Adrenal gland (tissue), 12 donors: ENCODE results near the gene NAA38. TPM values are rescaled to one million over a fixed set of nuclear protein-coding genes. Genes with fewer than 3 reads are reported as not detected.

Experiments used
- DNase-seq, 7 donors: peaks; one replicate each; pipeline ENCODE4 v3.0.0-alpha.2; 2019 to 2020
- H3K27ac ChIP-seq, 5 donors: fragments of 200-600 bp; sonication (generic) in 4 of 5; 1 replicate in 3 of 5; 2 replicates in 2 of 5; pipeline versions ENCODE4 v1.5.1 to v1.8.0; 2016 to 2020; ENCODE audit warnings: mild to moderate bottlenecking in 1 of 5
- H3K27me3 ChIP-seq: fragments of 200-600 bp; 2 replicates; pipeline ENCODE4 v1.8.0; 2021
- H3K36me3 ChIP-seq, 2 donors: fragments of 200-600 bp; replicated peaks in 1 of 2; 1 replicate in 1 of 2; 2 replicates in 1 of 2; pipeline versions ENCODE4 v1.5.1 to v1.8.0; 2018 to 2022
- H3K4me1 ChIP-seq, 2 donors: fragments of 200-600 bp; replicated peaks in 1 of 2; 1 replicate in 1 of 2; 2 replicates in 1 of 2; pipeline versions ENCODE4 v1.5.1 to v1.8.0; 2018 to 2021
- H3K4me3 ChIP-seq, 4 donors: fragments of 200-600 bp; sonication (generic) in 3 of 4; one replicate each; pipeline ENCODE4 v1.5.1; 2016 to 2018
- H3K9me3 ChIP-seq, 3 donors: fragments of 200-600 bp; sonication (generic) in 1 of 3; replicated peaks in 1 of 3; 1 replicate in 2 of 3; 2 replicates in 1 of 3; pipeline versions ENCODE4 v1.5.1 to v1.8.0; 2016 to 2021
- POLR2A ChIP-seq, 2 donors: fragments of 450-650 bp; IDR thresholded peaks; one replicate each; pipeline ENCODE4 v1.6.1; 2017; ENCODE audit warnings: antibody characterized with exemption in 2 of 2, mild to moderate bottlenecking in 2 of 2, moderate library complexity in 1 of 2
- WGBS, 4 donors: extraction: QIAGEN DNeasy Blood & Tissue Kit in 2 of 4; methylation state at CpG; one replicate each; pipeline versions ENCODE4 v1.1.5 to v1.1.7; 2013 to 2017; 5-methylcytosine and 5-hydroxymethylcytosine counted together
- intact Hi-C, 2 donors: fragments of 100-400 bp; cut with DNase I; formaldehyde crosslinking; loops; one replicate each; pipeline versions ENCODE4 v1.14.1 to v1.15.0; 2022 to 2023
- polyA plus RNA-seq, 3 donors: library from polyadenylated mRNA; stranded (reverse); fragments of 200-250 nt in 2 of 3; fragments of 350-450 nt in 1 of 3; fragmentation: Illumina TruSeq in 1 of 3; extraction: RNeasy Lipid Tissue Mini Kit (QIAGEN cat#74804) in 1 of 3; gene quantifications; one replicate each; pipeline ENCODE4 v1.2.3, GENCODE V29; 2013 to 2014
- total RNA-seq, 9 donors: library from RNA; depleted of rRNA in 4 of 9; stranded (reverse); fragments of >200 nt in 4 of 9; fragments of 120-200 nt in 1 of 9; fragmentation: NEBNext Ultra II Directional in 1 of 9; extraction: Animal tissue kit (Norgen Biotek cat#: 25700) in 1 of 9; gene quantifications; one replicate each; pipeline versions ENCODE4 v1.1.0 to v1.2.4, GENCODE V29; 2013 to 2023
- TF ChIP-seq, protein P1 (sequence below), 6 experiments: fragments of 450-650 bp in 4 of 6; fragments of 200-600 bp in 2 of 6; sonication (generic) in 1 of 6; IDR thresholded peaks; 1 replicate in 5 of 6; 2 replicates in 1 of 6; pipeline versions ENCODE4 v1.5.1 to v1.8.0; 2016 to 2021; ENCODE audit warnings: antibody characterized with exemption in 6 of 6, mild to moderate bottlenecking in 2 of 6, moderate library complexity in 1 of 6
- donor health status: healthy with polysubstance abuse.
- donor health status: Bipolar disorder and iron deficiency.
- donor health status: DM: yes; HTN: yes; CAD: no.
- donor health status: DM: no; HTN: no; CAD: no.
- donor health status: DM: no; HTN: no; CAD: no.
- donor health status: DM: yes; HTN: yes; CAD: no.

Gene NAA38
- total and polyA plus RNA-seq, 12 donors, result 34.5 to 424 (median 128) TPM

GRCh38 chr17:7833795-7834541, 23.4 kb downstream of the NAA38 start, which contains the start of gene KDM6B:
TSS of gene KDM6B (plus strand) at chr17:7834217. CDS start at chr17:7845555, 11,338 bp downstream.
- Histone ChIP-seq H3K4me1 (peaks cover 22 to 26% of the 10 kb centered on the region in 2 donors), H3K9me3 (no peaks in the 10 kb centered on the region), H3K27me3 (no peaks in the 10 kb centered on the region), H3K4me3 (peak within 1 kb of the TSS; percentile 67 to 76 (median 74)), H3K27ac (peak within 1 kb of the TSS; percentile 98 to 99 (median 98)), H3K36me3 (no peaks in the 10 kb centered on the region)
- intact Hi-C loops, result no loop called here
- peak; percentile 92 to 97 (median 96) for DNase-seq
- TF ChIP-seq POLR2A (IDR thresholded peaks at IDR 0.05), result peak; percentile 6 to 77
- TF ChIP-seq, protein P1, sequence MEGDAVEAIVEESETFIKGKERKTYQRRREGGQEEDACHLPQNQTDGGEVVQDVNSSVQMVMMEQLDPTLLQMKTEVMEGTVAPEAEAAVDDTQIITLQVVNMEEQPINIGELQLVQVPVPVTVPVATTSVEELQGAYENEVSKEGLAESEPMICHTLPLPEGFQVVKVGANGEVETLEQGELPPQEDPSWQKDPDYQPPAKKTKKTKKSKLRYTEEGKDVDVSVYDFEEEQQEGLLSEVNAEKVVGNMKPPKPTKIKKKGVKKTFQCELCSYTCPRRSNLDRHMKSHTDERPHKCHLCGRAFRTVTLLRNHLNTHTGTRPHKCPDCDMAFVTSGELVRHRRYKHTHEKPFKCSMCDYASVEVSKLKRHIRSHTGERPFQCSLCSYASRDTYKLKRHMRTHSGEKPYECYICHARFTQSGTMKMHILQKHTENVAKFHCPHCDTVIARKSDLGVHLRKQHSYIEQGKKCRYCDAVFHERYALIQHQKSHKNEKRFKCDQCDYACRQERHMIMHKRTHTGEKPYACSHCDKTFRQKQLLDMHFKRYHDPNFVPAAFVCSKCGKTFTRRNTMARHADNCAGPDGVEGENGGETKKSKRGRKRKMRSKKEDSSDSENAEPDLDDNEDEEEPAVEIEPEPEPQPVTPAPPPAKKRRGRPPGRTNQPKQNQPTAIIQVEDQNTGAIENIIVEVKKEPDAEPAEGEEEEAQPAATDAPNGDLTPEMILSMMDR (IDR thresholded peaks at IDR 0.05), result peak in 1 of 6 experiments; percentile 2
- 0 to 1% (median 0%) methylated on average over 19 to 49 of the region's 49 CpGs for WGBS, 4 donors

DNA sequence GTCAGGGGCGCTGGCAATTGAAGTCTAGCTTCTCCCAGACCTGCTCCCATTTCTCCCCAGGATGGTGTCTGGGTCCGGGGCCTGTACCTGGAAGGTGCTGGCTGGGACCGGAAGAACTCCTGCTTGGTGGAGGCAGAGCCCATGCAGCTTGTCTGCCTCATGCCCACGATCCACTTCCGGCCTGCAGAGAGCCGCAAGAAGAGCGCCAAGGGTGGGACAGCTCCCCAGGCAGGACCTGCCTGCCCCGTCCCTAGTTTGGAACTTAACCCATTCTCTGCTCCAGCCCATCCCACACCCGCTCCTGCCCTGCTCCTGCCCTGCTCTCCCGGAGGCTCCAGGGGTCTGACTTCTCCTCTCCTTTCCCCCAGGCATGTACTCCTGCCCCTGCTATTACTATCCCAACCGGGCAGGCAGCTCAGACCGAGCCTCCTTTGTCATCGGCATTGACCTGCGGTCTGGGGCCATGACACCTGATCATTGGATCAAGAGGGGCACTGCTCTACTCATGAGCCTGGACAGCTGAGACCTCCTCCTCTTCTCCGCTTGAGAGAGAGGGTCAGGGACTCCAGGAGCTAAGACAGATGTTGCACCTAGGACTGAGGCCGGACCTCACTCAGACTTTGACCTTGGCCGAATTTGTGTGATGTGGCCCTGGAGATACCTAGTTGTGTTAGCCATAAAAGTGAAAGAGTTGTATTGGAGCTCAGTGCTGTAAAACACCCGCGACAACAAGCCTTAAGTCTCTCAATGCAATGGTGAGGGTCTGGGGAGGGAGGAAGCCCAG, 24.2 kb downstream of the NAA38 start:
- H3K27me3 ChIP-seq, result no peaks in the 10 kb centered on the region

GRCh38 chr17:7832431-7832830, 24.9 kb downstream of the NAA38 start:
- intact Hi-C loops, result no loop called here

More for the DNA sequence above, 24.2 kb downstream of the NAA38 start:
- H3K4me3 ChIP-seq, result peak overlapping the region in 2 of 4 donors; percentile 67 to 72
- TF ChIP-seq POLR2A (IDR thresholded peaks at IDR 0.05), result no peak
- TF ChIP-seq, protein P1 (IDR thresholded peaks at IDR 0.05), result no peak
- peaks cover 22% of the 10 kb centered on the region in 2 donors for H3K4me1 ChIP-seq
- intact Hi-C loops, result no loop called here
- no peaks in the 10 kb centered on the region for H3K36me3 ChIP-seq
- WGBS, 4 donors, result 40 to 46% (median 43%) methylated on average over 16 to 19 of the region's 19 CpGs
- H3K27ac ChIP-seq, result peak overlapping the region in 4 of 5 donors; percentile 98 to 99 (median 98)
- DNase-seq, result peak in 3 of 7 donors; percentile 33 to 44 (median 37)
- H3K9me3 ChIP-seq, result no peaks in the 10 kb centered on the region

More at GRCh38 chr17:7832431-7832830, 24.9 kb downstream of the NAA38 start:
- TF ChIP-seq, protein P1 (IDR thresholded peaks at IDR 0.05), result no peak
- TF ChIP-seq POLR2A (IDR thresholded peaks at IDR 0.05), result no peak
- 81 to 90% (median 82%) methylated on average over 10 of the region's 10 CpGs for WGBS, 4 donors
- no peak overlapping the region for H3K27ac ChIP-seq
- H3K4me1 ChIP-seq, result peaks cover 16 to 17% of the 10 kb centered on the region in 2 donors
- no peaks in the 10 kb centered on the region for H3K36me3 ChIP-seq
- peak in 4 of 7 donors; percentile 17 to 25 (median 22) for DNase-seq
- H3K4me3 ChIP-seq, result no peak overlapping the region
- no peaks in the 10 kb centered on the region for H3K27me3 ChIP-seq
- H3K9me3 ChIP-seq, result no peaks in the 10 kb centered on the region
